NCI-H526 treated with DMSO at 0.1 percent for 48 hours (cell line): Measurements from ENCODE around the gene AOX1.
A peak's percentile ranks its signal among the peaks of the same experiment; 100 is the strongest.
"Not testable (repeated sequence)": the region's sequence is repeated elsewhere in the genome, so short reads cannot be mapped to it uniquely, and the experiment has no call there.

ENCODE experiments used
- DNase-seq: peaks from one replicate; lab custom pipeline; 2025; lab: John Stamatoyannopoulos, UW

Gene AOX1

GRCh38 chr2:200703127-200703925 is 117.5 kb downstream of the AOX1 start:
- peak; percentile 26 for DNase-seq

DNA sequence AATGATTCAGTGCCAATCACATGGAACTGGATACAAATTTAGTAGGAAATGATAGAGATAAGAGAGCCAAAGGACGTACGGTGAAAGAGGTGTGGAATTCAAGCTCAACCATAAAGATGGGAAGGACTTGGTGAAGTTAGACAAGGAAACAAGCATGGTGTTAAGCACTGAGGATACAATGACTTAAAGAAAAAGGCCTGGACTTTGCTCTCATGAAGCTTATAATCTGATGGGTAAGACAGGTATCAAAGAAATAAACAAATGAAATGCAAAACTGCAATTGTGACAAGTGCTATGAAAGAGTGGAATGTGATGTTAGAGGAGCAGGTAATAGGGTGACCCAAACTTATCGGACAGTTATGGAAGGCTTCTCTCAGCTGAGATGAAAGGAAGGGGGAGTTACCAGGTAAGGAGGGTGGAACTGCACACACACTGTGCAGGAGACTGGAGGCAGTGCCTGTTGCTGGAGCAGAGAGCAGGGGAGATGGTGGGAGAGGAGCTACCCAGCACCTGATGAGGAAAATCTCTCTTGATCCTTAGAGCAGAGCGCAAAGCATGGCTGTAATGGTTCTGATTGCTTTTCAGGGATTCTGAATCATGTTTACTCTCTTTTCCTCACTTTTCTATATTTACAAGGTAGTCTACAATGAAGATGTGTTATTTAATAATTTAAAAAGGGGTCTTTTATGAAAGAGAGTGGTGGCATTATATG is 118.3 kb downstream of the AOX1 start:
- DNase-seq: no peak

- no peak for DNase-seq
These were observed 119.7 kb downstream of the AOX1 start for GRCh38 chr2:200705305-200706041.

DNA sequence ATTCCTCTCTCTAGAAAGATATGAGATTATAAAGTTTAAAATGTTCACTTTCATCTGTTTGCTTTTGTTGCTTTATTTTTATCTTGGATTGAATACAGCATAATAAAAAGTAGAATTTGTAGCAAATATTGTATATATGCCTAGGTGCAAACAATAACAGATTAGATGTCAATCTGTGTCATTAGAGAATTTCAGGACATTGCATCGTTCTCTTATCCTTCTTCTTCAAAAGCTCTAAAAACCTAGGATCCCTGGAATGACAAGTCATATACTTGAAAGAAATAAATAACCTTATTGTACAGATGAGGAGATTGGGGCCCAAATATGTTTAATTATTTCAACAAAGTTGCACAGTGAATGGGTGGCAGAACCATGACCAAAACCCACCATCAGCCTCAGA is 123.1 kb downstream of the AOX1 start:
- no peak for DNase-seq

DNA sequence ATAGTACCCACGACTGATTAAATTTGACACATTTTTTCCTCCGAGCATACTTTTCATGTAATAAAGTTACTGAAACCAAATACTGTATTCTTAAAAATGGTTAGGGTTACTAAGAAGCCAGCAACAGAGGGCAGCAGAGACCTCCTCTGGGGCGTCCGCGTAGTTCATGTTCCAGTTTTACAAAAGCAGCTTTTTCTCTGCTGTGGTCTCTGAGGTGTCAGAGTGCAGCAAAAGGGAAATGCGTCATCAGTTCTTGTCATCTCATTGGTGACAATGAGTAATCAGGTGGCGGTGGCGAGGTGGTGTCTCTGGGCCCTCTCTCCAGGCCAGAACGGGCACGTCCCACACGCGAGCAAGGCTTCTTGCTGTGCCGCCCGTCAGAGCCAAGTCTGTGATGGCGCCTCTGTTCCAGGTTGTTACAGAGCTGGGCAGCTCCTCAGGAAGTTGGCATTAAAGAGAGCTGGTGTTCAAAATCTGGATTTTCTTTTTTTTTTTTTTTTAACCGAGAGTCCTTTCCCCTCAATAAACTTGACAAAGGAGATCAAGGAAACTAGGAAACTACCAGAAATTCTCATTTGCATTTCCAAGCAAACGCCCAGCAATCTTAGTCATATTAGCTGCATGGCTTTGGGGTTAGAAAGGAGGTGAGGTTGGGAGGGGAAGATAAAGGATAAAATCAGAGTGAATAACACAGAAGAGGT is 127.3 kb downstream of the AOX1 start:
- DNase-seq: peak; percentile 84

DNA sequence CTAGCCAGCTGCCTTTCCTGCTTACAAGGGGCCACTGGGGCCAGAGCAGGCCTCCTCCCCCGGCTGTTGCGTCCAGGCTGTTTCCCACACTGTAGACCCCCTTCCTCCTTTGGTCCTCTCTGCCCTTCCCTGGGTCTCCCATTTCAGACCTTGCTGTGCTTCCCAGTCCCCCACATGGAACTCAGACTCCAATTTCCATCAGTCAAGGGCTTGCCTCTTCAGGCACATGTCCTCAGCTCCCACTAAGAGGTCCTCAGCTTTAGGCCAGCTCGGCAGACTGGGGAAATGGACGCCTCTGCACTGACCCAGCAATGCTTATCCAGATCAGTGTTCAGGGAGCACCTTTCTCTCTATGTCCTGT is 127.9 kb downstream of the AOX1 start:
- no peak for DNase-seq

DNA sequence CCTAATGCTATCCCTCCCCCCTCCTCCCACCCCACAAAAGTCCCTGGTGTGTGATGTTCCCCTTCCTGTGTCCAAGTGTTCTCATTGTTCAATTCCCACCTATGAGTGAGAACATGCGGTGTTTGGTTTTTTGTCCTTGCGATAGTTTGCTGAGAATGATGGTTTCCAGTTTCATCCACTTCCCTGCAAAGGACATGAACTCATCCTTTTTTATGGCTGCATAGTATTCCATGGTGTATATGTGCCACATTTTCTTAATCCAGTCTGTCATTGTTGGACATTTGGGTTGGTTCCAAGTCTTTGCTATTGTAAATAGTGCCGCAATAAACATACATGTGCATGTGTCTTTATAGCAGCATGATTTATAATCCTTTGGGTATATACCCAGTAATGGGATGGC is 129.2 kb downstream of the AOX1 start:
- DNase-seq: not testable (repeated sequence)

DNA sequence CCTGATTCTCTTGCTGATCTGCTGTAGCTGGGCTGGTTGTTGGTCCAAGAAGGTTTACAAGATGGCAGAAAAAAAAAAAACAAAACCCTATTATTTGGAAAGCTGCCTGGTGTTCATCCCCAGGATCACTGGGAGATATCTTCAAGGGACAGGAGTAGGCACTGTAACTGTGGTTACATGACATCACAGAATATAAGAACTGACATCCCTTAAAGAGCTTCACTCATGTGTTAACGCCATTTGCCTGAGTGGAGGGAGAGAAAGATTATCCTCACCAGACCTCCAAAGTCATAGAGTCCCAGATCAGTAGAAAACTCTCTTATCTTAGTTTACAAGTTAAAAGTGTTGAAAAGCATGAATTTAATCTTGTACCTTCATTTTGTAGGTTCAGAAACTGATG is 130.6 kb downstream of the AOX1 start:
- DNase-seq: no peak
